Activated T-helper 17 cell treated with anti-CD3 and anti-CD28 coated beads, Interleukin-2, amount 50 U/mL, for 72 hours (primary cell): Measurements from ENCODE around the gene APOBEC2. TPM values are rescaled to one million over a fixed set of nuclear protein-coding genes. Genes with fewer than 3 reads are reported as not detected.

Experiments
- ATAC-seq: fragments of 150-1000 bp; cut with Tn5 transposase; replicated peaks from 2 replicates; pipeline ENCODE4 v1.10.0; 2021; ENCODE audit warnings: mild to moderate bottlenecking, moderate library complexity
- H3K27ac Mint-ChIP-seq: one replicate; pipeline ENCODE4 v1.8.0; 2022; ENCODE audit warnings: mixed read lengths
- H3K27me3 Mint-ChIP-seq: one replicate; pipeline ENCODE4 v1.8.0; 2022; ENCODE audit warnings: mixed read lengths
- H3K36me3 Mint-ChIP-seq: one replicate; pipeline ENCODE4 v1.8.0; 2022; ENCODE audit warnings: low read depth, mild to moderate bottlenecking, mixed read lengths
- H3K4me1 Mint-ChIP-seq: one replicate; pipeline ENCODE4 v1.8.0; 2022; ENCODE audit warnings: mixed read lengths
- H3K4me3 Mint-ChIP-seq: one replicate; pipeline ENCODE4 v1.8.0; 2022; ENCODE audit warnings: mild to moderate bottlenecking, mixed read lengths
- H3K9me3 Mint-ChIP-seq: one replicate; pipeline ENCODE4 v1.8.0; 2022; ENCODE audit warnings: mixed read lengths
- total RNA-seq, 2 donors: library from RNA; stranded (reverse); gene quantifications; one replicate each; pipeline ENCODE4 v1.2.3, GENCODE V29; 2022

The APOBEC2 gene
- total RNA-seq, 2 donors from 2014 or later, result not detected

GRCh38 chr6:41075651-41076626 lies 22.9 kb downstream of the APOBEC2 start:
- Mint-ChIP-seq H3K4me3 (peak overlapping the region; percentile 88), H3K27ac (peak overlapping the region; percentile 92), H3K36me3 (peaks cover 78% of the 10 kb centered on the region), H3K27me3 (no peaks in the 10 kb centered on the region), H3K9me3 (no peaks in the 10 kb centered on the region), H3K4me1 (peaks cover 33% of the 10 kb centered on the region)
- no peak for ATAC-seq

- H3K4me1 Mint-ChIP-seq, result peaks cover 39% of the 10 kb centered on the region
- no peak for ATAC-seq
- H3K36me3 Mint-ChIP-seq, result peaks cover 79% of the 10 kb centered on the region
- no peak overlapping the region for H3K27ac Mint-ChIP-seq
- no peak overlapping the region for H3K4me3 Mint-ChIP-seq
- H3K9me3 Mint-ChIP-seq, result no peaks in the 10 kb centered on the region
- no peaks in the 10 kb centered on the region for H3K27me3 Mint-ChIP-seq
These were observed 24.5 kb downstream of the APOBEC2 start for GRCh38 chr6:41077536-41077935.

GRCh38 chr6:41078101-41078500 lies 25.1 kb downstream of the APOBEC2 start:
- Mint-ChIP-seq H3K36me3 (peaks cover 81% of the 10 kb centered on the region), H3K27ac (no peak overlapping the region), H3K27me3 (no peaks in the 10 kb centered on the region), H3K9me3 (no peaks in the 10 kb centered on the region), H3K4me3 (no peak overlapping the region), H3K4me1 (peaks cover 42% of the 10 kb centered on the region)
- no peak for ATAC-seq

GRCh38 chr6:41079080-41079479 lies 26.1 kb downstream of the APOBEC2 start:
- peak overlapping the region; percentile 89 for H3K27ac Mint-ChIP-seq
- H3K9me3 Mint-ChIP-seq, result no peaks in the 10 kb centered on the region
- H3K4me3 Mint-ChIP-seq, result no peak overlapping the region
- peaks cover 41% of the 10 kb centered on the region for H3K4me1 Mint-ChIP-seq
- H3K36me3 Mint-ChIP-seq, result peaks cover 84% of the 10 kb centered on the region
- ATAC-seq, result no peak
- H3K27me3 Mint-ChIP-seq, result no peaks in the 10 kb centered on the region

- Mint-ChIP-seq H3K4me3 (peak overlapping the region; percentile 72), H3K27me3 (no peaks in the 10 kb centered on the region), H3K27ac (peak overlapping the region; percentile 89), H3K36me3 (peaks cover 84% of the 10 kb centered on the region), H3K4me1 (peaks cover 26% of the 10 kb centered on the region), H3K9me3 (no peaks in the 10 kb centered on the region)
- ATAC-seq, result peak; percentile 59
These were observed 27.6 kb downstream of the APOBEC2 start for GRCh38 chr6:41080621-41081020.

- no peaks in the 10 kb centered on the region for H3K9me3 Mint-ChIP-seq
These were observed 30.1 kb downstream of the APOBEC2 start for GRCh38 chr6:41083072-41083471.

GRCh38 chr6:41085182-41085581 lies 32.2 kb downstream of the APOBEC2 start:
- Mint-ChIP-seq H3K4me3 (no peak overlapping the region), H3K36me3 (peaks cover 100% of the 10 kb centered on the region)

More at GRCh38 chr6:41083072-41083471, 30.1 kb downstream of the APOBEC2 start:
- no peaks in the 10 kb centered on the region for H3K27me3 Mint-ChIP-seq
- no peak for ATAC-seq
- peaks cover 24% of the 10 kb centered on the region for H3K4me1 Mint-ChIP-seq
- H3K36me3 Mint-ChIP-seq, result peaks cover 100% of the 10 kb centered on the region
- H3K4me3 Mint-ChIP-seq, result no peak overlapping the region
- H3K27ac Mint-ChIP-seq, result no peak overlapping the region

GRCh38 chr6:41088451-41088850 lies 35.4 kb downstream of the APOBEC2 start:
- Mint-ChIP-seq H3K27ac (no peak overlapping the region), H3K27me3 (no peaks in the 10 kb centered on the region), H3K4me3 (no peak overlapping the region), H3K36me3 (peaks cover 99% of the 10 kb centered on the region), H3K4me1 (peaks cover 14% of the 10 kb centered on the region), H3K9me3 (no peaks in the 10 kb centered on the region)
- ATAC-seq, result no peak

More at GRCh38 chr6:41085182-41085581, 32.2 kb downstream of the APOBEC2 start:
- no peak overlapping the region for H3K27ac Mint-ChIP-seq
- ATAC-seq, result no peak
- H3K9me3 Mint-ChIP-seq, result no peaks in the 10 kb centered on the region
- H3K4me1 Mint-ChIP-seq, result peaks cover 22% of the 10 kb centered on the region
- H3K27me3 Mint-ChIP-seq, result no peaks in the 10 kb centered on the region

GRCh38 chr6:41090841-41091761 lies 38.1 kb downstream of the APOBEC2 start:
- Mint-ChIP-seq H3K27me3 (no peaks in the 10 kb centered on the region), H3K36me3 (peaks cover 99% of the 10 kb centered on the region), H3K4me1 (peaks cover 10% of the 10 kb centered on the region), H3K9me3 (no peaks in the 10 kb centered on the region), H3K27ac (no peak overlapping the region), H3K4me3 (no peak overlapping the region)
- no peak for ATAC-seq

GRCh38 chr6:41092421-41093140 lies 39.6 kb downstream of the APOBEC2 start:
- peaks cover 9% of the 10 kb centered on the region for H3K4me1 Mint-ChIP-seq
- ATAC-seq, result no peak
- no peaks in the 10 kb centered on the region for H3K27me3 Mint-ChIP-seq
- no peak overlapping the region for H3K4me3 Mint-ChIP-seq
- peaks cover 99% of the 10 kb centered on the region for H3K36me3 Mint-ChIP-seq
- no peak overlapping the region for H3K27ac Mint-ChIP-seq
- no peaks in the 10 kb centered on the region for H3K9me3 Mint-ChIP-seq

- H3K4me3 Mint-ChIP-seq, result no peak overlapping the region
- no peak for ATAC-seq
- no peaks in the 10 kb centered on the region for H3K9me3 Mint-ChIP-seq
- no peak overlapping the region for H3K27ac Mint-ChIP-seq
- H3K36me3 Mint-ChIP-seq, result peaks cover 99% of the 10 kb centered on the region
- H3K27me3 Mint-ChIP-seq, result no peaks in the 10 kb centered on the region
- H3K4me1 Mint-ChIP-seq, result peaks cover 9% of the 10 kb centered on the region
These were observed 40.7 kb downstream of the APOBEC2 start for GRCh38 chr6:41093729-41094128.

- no peak overlapping the region for H3K4me3 Mint-ChIP-seq
- no peaks in the 10 kb centered on the region for H3K9me3 Mint-ChIP-seq
- H3K4me1 Mint-ChIP-seq, result no peaks in the 10 kb centered on the region
- ATAC-seq, result no peak
- H3K27ac Mint-ChIP-seq, result peak overlapping the region; percentile 3
- peaks cover 93% of the 10 kb centered on the region for H3K36me3 Mint-ChIP-seq
- H3K27me3 Mint-ChIP-seq, result no peaks in the 10 kb centered on the region
These were observed 44.6 kb downstream of the APOBEC2 start for GRCh38 chr6:41097467-41098090.

- Mint-ChIP-seq H3K4me3 (no peak overlapping the region), H3K27ac (peak overlapping the region; percentile 3), H3K9me3 (no peaks in the 10 kb centered on the region), H3K4me1 (no peaks in the 10 kb centered on the region), H3K36me3 (peaks cover 85% of the 10 kb centered on the region), H3K27me3 (no peaks in the 10 kb centered on the region)
- ATAC-seq, result no peak
These were observed 45.4 kb downstream of the APOBEC2 start for GRCh38 chr6:41098366-41098765.
